GM21717 (cell line): ENCODE measurements around the gene CCL8.

ENCODE experiments used
- ATAC-seq: cut with Tn5 transposase; IDR thresholded peaks from one replicate; pipeline ENCODE4 v1.9.1; 2021; ENCODE audit warnings: mild to moderate bottlenecking, moderate library complexity; ENCODE audit not compliant: unreplicated experiment

CCL8 gene

GRCh38 chr17:34366529-34367107 lies 47.4 kb downstream of the CCL8 start:
- ATAC-seq, result no peak

GRCh38 chr17:34367486-34368195 lies 48.4 kb downstream of the CCL8 start:
- ATAC-seq, result no peak

GRCh38 chr17:34368196-34368945 lies 49.1 kb downstream of the CCL8 start:
- no peak for ATAC-seq

GRCh38 chr17:34368946-34369500 lies 49.8 kb downstream of the CCL8 start:
- no peak for ATAC-seq

- no peak for ATAC-seq
Measured at GRCh38 chr17:34369571-34369970, 50.3 kb downstream of the CCL8 start.

GRCh38 chr17:34370376-34370996 lies 51.3 kb downstream of the CCL8 start:
- no peak for ATAC-seq

- no peak for ATAC-seq
Measured at GRCh38 chr17:34370997-34371395, 51.8 kb downstream of the CCL8 start.
